Measurements from ENCODE around the gene CELSR1.

DNA sequence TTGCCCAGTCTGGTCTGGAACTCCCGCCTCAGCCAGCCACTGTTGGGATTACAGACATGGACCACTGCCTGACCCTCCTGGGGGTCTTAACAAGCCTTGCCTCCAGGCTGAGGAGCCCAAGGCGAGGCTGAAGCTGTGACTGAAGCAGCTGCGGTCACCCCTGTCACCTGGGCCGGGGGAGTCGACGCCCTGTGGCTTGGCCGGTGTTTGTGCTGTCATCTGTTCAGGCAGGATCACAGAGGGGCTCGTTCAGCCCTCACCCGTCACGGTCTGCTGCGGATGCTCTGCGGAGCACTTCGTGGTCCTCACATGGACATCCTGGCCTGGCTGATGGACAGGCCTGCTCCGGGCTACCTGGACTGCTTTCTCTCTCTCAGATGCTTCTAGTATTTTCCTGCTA, 178.1 kb downstream of the CELSR1 start:
- TF ChIP-seq EZH2 (IDR thresholded peaks at IDR 0.05; ENCODE audit: borderline replicate concordance, insufficient read depth, low read depth, low read length, poor library complexity, severe bottlenecking): no peak
- TF ChIP-seq, protein P1, sequence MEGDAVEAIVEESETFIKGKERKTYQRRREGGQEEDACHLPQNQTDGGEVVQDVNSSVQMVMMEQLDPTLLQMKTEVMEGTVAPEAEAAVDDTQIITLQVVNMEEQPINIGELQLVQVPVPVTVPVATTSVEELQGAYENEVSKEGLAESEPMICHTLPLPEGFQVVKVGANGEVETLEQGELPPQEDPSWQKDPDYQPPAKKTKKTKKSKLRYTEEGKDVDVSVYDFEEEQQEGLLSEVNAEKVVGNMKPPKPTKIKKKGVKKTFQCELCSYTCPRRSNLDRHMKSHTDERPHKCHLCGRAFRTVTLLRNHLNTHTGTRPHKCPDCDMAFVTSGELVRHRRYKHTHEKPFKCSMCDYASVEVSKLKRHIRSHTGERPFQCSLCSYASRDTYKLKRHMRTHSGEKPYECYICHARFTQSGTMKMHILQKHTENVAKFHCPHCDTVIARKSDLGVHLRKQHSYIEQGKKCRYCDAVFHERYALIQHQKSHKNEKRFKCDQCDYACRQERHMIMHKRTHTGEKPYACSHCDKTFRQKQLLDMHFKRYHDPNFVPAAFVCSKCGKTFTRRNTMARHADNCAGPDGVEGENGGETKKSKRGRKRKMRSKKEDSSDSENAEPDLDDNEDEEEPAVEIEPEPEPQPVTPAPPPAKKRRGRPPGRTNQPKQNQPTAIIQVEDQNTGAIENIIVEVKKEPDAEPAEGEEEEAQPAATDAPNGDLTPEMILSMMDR (IDR thresholded peaks at IDR 0.05): no peak
